NCI-H774 (cell line): ENCODE measurements around the gene CCN5.
A peak's percentile ranks its signal among the peaks of the same experiment; 100 is the strongest.

Experiments used
- DNase-seq: peaks from one replicate; lab custom pipeline; 2025; lab: John Stamatoyannopoulos, UW

The CCN5 gene

DNA sequence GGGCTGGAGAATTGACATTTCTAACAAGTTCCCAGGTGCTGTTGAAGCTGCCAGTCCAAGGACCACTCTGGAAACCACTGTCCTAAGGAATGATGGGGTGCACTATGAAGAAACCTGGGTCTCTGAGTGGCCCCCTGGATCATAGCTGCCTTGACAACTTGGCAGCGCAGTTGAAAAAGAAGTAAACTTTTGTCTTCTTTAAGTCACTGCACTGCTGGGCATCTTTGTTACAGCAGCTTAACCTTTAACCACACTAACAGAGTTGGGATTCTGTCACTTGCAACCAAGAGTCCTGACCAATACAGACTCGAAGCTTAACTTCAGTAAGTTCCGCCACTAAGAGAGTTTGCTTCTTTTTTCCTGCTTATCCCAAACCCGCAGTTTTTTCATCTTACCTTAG is 21.9 kb downstream of the CCN5 start:
- DNase-seq = no peak

DNA sequence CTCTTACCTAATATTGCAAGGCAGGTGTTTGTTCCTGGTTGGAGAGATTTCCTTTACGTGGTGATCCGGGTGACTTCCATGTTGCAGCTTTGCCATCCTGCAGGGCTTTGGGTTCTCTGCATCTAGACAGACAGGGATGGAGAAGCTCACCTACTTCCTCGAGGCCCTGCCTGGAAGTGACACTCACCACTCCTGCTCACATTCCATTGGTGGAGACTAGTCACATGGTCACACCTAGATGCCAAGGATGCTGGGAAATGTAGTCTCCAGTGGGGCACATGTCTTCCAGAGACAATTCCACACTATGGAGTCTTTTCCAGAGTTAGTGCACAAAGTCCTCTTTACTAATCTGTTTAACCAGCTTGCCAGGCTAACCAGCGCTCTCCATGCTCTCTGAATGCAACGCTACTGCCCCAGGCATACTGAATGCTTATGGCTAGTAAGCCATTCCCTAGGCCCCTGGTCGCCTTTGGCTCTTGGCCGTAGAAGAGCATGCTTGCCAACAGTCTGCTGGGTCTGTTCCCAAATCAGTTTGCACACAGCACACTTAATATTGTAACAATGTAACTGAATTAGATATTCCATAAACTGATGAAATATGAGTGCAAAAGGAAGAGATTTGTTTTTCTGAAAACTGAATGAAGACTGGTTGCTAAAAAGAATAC is 23.8 kb downstream of the CCN5 start:
- DNase-seq = peak; percentile 62

- no peak for DNase-seq
These were observed 24.8 kb downstream of the CCN5 start for GRCh38 chr20:44739942-44740341.

DNA sequence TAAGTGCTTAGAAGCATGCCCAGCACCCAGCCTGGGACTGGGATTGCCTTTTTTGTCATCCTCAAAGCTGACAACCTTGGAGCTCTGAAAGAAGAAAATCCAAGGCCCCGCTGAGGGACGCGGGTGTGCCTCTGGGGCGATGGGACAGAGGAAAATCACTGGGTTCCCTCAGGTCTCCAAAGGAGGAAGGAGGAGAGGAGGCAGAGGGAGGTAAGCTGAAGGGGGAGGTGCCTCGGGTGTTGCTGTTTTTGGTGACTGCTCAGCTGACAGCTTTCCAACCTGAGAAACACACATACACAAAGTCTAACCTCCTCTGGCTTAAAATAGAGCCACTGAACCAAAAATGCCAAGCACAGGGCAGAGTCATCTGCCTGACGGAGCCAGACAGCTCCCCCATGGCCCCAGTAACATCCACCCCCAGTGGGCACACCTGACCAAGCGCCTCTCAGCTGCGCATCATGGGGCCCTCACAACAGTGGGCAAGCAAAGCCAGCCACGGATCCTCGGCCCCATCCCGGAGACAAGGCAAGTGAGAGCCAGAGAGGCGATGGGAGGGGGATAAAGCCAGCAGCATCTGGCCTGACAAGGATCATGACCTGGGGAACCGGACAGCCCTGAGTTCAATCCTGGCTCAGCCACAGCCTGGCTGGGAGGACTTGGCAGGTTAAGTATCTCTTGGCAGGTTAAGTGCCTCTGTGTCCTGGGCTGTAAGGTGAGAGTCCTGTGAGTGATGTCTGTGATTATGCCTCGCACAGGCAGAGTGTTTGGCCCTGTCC is 27.3 kb downstream of the CCN5 start:
- no peak for DNase-seq

- no peak for DNase-seq
These were observed 28.0 kb downstream of the CCN5 start for GRCh38 chr20:44743080-44743701.

GRCh38 chr20:44743916-44744655 is 28.9 kb downstream of the CCN5 start:
- no peak for DNase-seq

GRCh38 chr20:44745122-44745597 is 30.0 kb downstream of the CCN5 start:
- no peak for DNase-seq

DNA sequence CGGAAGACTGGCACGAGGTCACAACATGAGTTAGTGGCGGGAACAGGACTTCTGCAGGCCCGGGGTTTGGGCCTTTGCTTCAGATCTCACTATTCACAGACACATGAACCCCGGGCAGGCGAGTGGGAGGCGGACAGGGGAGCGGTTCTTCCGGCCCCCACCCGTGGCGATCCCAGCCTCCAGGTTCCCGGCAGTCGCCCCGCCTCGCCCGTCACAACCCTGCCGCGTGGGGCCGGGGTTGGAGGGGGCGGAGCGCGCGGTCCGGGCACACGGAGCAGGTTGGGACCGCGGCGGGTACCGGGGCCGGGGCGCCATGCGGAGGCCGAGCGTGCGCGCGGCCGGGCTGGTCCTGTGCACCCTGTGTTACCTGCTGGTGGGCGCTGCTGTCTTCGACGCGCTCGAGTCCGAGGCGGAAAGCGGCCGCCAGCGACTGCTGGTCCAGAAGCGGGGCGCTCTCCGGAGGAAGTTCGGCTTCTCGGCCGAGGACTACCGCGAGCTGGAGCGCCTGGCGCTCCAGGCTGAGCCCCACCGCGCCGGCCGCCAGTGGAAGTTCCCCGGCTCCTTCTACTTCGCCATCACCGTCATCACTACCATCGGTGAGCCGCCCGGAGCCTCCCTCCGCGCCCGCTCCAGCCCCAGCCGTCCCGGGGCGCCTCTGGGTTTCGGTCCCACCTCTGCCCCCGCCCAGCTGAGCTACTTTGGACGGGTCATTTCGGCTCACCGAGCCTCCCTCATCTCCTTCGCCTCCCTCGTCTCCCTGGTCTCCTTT is 30.6 kb downstream of the CCN5 start, which contains the start of gene KCNK15:
Gene KCNK15 (plus strand): TSS at position 268 of the 769 bp plus-strand sequence. CDS start 46 bp downstream, at position 314.
- no peak for DNase-seq

DNA sequence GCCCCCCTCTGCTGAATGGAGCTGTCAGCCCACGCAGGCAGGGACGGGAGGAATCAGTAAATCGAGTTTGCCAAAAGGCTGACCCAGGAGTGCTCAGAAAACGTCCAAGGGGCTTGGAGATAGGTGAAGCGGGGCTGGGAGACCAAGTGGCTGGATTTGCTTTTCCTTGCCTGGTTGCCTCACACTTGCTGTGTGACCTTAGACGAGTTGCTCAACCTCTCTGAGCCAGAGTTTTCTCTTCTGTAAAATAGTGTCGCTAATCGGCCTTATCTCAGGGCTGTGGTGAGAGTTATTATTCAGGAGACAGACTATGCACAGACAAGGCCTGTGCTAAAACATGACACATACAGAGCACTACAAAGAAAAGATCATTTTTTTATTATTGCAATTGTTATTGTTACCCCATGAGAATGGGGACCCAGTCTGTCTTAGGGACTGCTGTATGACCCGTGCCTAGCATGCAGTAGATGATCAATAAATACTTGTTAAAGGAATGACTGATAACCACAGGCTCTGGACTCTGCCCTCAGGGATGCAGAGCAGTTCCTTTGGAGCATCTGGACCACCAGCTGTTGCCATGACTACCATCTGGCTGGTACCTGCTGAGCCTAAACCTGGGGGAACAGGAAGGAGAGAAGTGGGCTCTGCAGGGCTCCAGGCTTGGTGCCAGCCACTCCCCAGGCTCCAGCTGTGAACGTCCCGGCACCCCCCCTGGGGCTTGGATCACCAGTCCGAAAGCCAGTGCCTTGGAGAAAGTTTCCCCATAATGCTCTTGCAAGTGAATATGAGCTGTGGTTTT is 31.4 kb downstream of the CCN5 start:
- peak; percentile 80 for DNase-seq

DNA sequence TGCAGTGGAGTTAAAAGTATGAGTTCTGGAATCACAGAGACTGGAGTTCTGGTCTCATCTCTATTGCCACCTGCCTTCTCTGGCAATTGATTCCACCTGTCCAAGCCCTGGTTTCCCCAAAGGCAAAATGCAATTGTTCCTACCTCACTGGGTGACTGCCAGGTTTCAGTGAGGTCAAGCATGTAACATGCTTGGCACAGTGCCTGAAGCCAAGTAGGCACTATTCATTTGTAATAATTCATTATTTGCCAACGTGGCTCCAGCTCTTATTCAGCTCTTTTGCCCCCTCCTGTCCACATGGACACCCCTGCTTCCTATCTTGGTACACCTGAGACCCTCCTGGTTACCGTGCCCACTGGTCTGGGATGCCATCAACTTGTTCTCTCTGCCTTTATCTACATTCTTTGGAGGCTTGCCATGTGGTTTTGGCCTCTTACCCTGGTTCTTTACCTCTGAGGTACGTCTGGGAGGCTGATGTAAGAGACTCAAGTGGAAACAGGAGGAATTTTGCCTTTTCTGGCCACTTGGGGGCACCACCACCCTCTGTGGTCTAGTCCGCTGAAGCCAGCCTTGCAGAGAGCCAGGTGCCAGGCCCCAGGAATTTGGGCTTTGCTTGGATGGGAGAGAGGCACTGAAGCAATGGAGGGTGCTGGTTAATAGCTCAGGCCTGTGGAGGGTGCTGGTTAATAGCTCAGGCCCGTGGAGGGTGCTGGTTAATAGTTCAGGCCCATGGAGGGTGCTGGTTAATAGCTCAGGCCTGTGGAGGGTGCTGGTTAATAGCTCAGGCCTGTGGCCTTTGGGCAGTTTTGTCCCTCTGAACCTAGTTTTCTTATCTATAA is 32.2 kb downstream of the CCN5 start:
- DNase-seq = peak; percentile 87

- no peak for DNase-seq
These were observed 32.8 kb downstream of the CCN5 start for GRCh38 chr20:44748005-44748370.

DNA sequence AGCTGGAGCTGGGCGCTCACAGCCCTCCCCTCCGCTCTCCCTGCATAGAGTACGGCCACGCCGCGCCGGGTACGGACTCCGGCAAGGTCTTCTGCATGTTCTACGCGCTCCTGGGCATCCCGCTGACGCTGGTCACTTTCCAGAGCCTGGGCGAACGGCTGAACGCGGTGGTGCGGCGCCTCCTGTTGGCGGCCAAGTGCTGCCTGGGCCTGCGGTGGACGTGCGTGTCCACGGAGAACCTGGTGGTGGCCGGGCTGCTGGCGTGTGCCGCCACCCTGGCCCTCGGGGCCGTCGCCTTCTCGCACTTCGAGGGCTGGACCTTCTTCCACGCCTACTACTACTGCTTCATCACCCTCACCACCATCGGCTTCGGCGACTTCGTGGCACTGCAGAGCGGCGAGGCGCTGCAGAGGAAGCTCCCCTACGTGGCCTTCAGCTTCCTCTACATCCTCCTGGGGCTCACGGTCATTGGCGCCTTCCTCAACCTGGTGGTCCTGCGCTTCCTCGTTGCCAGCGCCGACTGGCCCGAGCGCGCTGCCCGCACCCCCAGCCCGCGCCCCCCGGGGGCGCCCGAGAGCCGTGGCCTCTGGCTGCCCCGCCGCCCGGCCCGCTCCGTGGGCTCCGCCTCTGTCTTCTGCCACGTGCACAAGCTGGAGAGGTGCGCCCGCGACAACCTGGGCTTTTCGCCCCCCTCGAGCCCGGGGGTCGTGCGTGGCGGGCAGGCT is 35.1 kb downstream of the CCN5 start:
- no peak for DNase-seq

DNA sequence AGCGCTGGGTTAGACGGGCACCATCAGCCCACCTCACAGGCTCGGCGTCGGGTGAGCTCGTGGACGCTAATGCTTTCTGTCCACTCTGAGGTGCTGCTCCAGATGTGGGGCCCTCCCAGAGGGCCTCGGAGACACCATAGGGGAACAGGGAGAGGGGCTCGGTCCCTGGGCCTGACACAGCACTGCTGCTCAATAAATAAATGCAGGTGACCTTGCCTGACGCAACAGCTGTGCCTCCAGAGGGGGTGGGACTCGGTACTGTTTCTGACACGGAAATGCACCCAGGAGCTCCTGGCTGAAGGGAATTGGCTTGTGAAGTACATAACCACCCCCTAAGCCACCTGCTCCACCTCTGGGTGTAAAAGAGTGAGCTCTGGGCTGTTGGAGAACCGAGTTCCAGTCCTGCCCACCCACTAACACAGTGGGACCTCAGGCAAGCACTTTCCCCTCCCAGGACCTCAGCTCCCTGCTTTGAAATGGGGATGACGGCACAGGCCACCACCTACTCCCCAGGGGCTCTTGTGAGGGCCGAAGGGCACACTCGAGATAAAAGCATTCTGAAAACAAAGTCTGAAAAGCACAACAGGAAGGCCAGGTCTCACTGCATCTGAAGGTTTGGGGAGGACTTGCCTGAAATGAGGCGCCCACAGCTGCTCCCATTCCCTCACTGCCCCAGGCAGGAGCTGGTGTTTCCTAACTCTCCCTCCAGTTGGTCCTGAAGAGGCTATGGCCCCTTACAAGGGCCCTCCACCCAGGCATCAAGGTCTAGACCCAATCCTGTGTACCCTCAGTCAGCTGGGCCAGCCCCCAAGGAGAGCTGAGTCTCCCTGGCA is 37.1 kb downstream of the CCN5 start:
- no peak for DNase-seq

GRCh38 chr20:44754554-44754953 is 39.4 kb downstream of the CCN5 start:
- DNase-seq = no peak

DNA sequence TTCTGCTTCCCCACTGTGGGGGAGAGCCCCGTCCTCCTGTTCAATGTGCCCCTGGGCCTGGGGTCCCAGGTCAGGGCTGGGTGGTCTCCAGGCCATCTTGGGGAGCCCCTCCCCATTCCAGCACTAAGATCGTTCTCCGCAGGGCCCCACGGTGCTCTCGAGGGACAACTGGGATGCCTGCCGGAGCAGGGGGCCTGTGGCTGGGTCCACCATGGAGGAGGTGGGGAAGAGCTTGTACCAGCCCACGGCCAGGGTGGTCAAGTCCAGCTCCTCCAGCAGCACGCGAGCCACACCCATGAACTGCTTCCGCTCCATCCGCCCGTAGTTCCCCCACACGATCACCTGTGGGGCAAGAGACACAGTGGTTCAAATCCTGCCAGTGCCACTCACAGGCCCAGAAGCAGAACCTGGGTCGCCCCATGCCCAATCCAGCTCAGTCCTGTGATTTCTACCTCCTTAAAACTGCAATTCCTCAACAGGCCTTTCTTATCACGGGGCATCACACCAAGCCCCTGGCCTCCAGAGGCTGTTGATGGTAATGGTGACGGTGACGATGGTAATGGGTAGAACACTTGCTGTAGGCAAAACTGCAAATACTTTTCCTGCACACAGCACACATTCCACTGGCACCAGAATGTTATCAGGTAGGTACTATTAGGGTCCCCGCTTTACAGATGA is 41.0 kb downstream of the CCN5 start:
- DNase-seq = no peak

- no peak for DNase-seq
These were observed 41.8 kb downstream of the CCN5 start for GRCh38 chr20:44756956-44757355.

GRCh38 chr20:44758247-44759101 is 43.3 kb downstream of the CCN5 start:
- no peak for DNase-seq
